Hematopoietic multipotent progenitor cell treated with erythropoietin and hydrocortisone succinate and interleukin-3 and kit ligand, for 4 days (in vitro differentiated cells): ENCODE results near the gene RTP5.

Source experiments
- DNase-seq: peaks from one replicate; pipeline ENCODE4 v3.0.0-alpha.2; 2015

RTP5 gene

DNA sequence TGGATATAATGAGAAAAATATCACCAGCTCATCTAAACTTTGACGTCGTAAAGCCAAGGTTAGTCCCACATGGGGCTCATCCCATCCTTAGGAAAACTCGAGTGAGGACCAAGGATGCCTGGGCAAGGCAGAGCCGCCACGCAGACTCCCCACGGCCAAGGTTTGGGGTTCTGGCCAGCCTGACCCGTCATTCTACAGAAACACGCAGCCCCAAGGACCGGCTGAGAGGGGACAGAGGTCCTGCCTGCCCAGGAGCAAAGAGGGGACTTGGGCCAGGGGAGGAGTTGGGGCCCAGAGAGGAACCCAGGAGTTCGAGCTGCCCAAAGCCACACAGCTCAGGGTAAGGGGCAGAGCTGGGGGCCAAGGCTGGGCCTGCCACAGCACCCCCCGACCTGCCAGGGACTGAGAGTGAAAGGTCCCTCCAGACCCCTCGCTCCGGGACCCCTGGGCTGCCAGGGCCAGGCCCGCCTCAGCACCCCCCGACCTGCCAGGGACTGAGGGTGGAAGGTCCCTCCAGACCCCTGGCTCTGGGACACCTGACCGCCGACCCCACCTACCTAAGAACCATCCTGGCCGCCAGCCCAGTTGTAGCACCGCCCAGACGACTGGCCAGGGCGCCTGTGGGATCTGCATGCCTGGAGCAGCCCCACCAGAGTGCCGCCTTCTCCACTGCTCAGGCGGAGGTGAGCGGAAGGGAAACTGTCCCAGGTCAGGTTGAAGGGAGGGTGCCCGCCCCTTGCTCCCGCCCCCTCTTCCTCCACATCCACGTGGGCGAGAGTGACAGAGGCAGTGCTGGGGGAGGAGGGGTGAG, 11.1 kb upstream of the RTP5 start, which contains the start of gene PDCD1:
TSS of gene PDCD1 (minus strand) at position 689 of the 811 bp plus-strand sequence. CDS start at position 633, 56 bp downstream.
- no peak for DNase-seq

DNA sequence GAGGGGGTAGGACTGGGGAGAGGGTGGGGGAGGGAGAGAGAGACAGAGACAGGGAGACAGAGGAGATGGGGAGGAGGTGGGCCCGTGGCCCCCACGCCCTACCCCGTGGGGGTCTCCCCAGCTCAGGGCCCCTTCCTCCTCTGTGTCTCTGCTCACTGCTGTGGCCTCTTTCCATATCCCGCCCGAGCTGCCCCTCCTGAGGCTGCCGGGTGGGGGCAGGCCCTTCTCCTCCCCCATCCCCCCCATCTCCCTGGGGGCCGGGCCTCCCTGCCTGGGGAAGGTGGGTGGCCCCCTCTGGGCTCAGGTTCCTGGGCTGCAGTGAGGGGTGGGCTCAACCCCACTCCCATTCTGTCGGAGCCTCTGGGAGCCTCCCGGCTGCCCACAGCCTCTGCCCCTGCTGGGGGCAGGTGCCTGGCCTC, 10.5 kb upstream of the RTP5 start:
- no peak for DNase-seq

DNA sequence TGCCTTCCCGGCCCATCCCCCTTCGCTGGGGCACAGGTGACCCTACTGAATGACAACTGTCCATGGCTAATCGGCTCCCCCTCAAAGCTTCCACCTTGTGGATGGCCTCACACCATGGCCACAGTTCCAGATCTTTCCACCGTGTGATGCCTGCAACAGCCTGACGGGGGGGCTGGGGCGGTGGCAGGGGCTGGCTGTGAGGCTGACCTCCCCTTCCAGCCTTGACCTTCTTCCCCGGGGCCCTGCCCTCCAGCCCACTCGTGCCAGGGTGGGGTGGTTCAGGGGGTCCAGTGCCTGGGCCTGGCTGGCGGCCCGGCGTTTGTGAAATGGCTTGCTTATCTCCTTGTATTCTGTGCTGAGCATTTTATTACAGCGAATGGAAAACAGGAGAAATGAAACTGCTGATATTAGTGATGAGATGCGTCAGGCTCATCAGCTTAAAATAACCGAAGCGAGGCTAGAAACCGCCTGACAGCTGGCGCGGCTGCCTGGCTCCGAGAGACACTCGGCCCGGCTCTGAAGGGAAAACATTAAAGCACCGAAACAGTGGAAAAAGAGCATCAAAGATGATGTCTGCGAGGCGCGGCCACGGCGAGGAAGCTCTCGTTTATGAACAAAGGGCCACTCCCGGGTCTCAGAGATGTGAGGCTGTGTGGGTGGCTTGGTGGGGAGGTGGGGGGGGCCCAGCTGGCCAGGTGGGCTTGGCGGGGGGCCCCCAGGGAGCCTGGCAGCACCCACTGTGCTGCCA, 9.9 kb upstream of the RTP5 start:
- DNase-seq = no peak

DNA sequence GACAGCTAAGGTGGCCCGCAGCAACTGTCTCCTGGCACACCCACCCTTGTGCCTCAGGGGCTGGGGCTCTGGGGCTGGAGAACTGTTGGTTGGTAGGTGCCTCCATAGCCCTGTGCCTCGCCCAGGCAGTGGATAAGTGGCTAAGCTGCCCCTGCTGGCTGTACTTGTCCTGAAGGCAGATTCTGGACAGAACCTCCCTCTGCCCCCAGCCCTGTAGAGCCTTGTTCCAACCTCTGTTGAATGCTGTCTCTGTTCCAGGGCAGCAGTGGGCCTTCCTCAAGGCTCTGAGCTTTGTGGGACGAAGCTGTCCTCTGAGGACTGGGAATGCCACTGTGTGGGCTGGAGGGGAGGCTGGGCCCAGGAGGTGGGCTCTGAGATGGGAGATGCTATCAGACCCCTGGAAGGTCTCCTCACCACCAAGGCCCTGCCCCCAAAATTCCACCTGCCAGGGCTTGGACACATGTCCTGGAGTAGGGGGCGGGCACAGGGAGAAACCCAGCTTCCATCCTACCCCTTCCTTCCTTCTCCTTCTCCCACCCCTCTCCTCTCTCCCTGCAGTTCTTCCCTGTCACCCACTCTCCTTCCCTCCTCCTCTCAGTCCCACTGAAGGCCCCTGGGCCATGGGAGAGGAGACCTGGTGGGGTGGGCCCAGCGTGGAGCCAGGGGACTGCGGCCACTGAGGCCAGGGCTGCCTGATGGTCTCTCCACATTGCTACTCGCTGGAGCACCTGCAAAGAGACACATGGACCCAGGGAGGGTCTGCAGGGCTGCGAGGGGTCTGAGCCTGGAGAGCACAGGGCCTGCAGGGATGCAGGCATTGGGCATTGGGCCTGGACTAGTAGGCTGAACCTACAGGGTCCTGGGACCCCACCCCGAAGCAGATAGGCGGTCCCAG, 9.1 kb upstream of the RTP5 start:
- DNase-seq = no peak

DNA sequence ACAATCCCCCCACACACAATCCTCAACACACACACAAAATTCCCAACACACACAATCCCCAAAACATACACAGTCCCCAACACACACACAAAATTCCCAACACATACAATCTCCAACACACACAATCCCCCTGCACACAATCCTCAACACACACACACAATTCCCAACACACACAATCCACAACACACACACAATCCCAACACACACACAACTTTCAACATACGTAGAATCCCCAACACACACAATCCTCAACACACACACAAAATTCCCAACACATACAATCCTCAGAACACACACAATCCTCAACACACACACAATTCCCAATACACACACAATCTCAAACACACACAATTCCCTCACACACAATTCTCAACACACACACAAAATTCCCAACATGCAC, 8.3 kb upstream of the RTP5 start:
- no peak for DNase-seq

DNA sequence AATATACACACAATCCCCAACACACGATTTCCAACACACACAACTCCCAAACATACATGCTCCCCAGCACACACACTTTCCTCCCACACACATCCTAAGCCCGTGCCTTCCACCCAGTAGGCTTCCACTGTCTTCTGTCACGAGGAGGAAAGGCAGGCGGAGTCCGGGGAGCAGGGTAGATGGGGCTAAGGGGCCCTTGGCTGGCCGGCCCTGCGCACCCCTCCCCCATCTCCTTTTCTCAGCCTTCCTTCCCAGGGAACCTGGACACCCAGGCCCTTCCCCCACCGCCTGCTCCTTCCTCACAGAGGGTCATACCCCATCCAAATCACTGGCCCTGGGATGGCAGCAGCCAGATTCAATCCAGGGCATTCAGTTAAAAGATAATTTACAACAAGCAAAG, 7.4 kb upstream of the RTP5 start:
- DNase-seq = no peak

DNA sequence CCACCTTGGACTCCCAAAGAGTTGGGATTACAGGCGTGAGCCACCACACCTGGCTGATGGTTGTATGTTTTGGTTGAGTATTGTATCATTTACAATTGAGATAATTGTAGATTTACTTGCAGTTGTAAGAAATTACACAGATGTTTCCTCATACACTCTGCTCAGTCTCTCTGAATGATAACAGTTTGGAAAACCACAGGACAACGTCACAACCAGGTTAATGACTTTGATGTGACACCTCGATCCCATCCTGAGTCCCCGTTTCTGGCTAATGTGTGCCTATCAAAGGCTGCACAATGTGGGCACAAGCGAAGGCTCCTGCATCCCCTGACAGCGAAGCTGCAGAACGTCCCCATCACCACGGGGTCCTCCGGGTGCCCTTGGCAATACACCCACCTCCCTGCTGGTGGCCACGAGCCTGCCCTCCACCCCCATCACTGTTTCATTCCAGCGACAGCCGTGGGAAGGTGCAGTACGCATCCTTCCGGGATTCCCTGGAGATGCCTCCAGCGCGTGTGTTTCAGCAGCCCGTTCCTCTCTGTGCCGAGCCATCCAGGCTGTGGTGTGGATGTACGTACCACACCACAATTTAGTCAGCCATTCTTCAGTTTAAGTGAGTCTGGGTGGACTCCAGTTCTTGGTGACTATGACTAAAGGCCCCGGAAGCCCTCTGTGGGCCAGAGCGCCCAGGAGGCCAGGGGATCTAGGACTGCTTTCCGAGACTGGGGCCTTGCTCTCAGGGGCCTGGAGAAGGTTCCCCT, 6.6 kb upstream of the RTP5 start:
- no peak for DNase-seq

DNA sequence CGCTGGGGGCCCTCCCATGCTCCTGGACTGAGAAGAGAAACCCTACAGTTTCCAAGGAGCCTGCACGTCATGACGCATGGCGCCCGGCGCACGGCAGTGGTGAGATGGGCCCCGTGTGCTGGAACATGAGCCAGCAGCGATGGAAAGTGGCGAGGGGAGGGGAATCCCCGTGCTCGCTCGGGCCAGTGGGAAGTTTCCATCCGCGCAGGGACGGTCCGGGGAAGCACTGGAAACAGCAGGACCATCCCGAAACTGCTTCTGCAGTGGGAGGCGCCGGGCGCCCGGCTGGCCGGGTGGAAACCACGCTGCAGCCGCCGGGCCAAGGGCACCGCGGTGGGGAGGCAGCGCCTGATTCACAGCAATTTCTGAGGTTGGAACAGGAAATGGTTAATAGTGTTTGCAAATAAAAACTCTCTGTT, 6.0 kb upstream of the RTP5 start:
- DNase-seq = peak; percentile 61

DNA sequence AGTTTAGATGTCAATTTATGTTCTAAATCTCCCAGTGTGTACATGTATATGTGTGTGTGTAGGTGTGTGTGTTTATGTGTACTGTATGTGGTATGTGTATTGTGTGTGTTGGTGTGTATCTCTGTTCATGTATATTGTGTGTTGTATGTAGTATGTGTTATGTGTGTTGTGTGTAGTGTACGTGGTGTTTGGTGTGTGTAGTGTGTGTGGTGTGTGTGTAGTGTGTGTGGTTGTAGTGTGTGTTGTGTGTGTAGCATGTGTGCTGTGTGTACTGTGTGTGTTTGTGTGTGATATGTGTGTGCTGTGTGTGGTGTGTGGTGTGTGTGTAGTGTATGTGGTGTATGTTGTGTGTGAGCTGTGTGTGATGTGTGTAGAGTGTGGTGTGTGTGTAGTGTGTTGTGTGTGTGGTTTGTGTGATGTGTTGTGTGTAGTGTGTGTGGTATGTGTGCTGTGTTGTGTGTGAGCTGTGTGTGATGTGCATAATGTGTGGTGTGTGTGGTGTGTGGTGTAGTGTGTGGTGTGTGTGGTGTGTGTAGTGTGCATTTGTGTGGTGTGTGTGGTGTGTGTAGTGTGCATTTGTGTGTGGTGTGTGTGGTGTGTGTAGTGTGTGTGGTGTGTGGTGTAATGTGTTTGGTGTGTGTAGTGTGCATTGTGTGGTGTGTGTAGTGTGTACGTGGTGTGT, 5.2 kb upstream of the RTP5 start:
- no peak for DNase-seq

DNA sequence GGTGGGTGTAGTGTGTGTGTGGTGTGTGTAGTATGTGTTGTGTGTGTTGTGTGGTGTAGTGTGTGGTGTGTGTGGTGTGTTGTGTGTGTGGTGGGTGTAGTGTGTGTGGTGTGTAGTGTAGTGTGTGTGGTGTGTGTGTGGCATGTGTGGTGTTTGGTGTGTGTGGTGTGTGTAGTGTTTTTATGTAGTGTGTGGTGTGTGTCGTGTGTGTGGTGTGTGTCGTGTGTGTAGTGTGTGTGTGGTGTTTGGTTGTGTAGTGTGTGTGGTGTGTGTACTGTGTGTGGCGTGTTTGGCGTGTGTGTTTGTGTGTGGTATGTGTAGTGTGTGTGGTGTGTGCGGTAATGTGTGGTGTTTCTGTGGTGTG, 4.7 kb upstream of the RTP5 start:
- DNase-seq = no peak

DNA sequence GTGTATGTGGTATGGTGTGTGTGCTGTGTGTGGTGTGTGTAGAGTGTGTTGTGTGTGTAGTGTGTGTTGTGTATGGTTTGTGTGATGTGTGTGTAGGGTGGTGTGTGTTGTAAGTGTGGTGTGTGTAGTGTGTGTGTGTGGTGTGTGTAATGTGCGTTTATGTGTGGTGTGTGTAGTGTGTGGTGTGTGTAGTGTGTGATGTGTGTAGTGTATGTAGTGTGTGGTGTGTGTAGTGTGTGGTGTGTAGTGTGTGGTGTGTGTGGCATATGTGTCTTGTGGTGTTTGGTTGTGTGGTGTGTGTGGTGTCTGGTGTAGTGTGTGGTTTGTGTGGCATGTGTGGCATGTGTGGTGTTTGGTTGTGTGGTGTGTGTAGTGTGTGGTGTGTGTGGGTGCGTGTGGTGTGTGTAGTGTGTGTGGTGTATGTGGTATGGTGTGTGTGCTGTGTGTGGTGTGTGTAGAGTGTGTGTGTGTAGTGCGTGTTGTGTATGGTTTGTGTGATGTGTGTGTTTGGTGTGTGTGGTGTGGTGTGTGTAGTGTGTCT, 4.0 kb upstream of the RTP5 start:
- DNase-seq = no peak

DNA sequence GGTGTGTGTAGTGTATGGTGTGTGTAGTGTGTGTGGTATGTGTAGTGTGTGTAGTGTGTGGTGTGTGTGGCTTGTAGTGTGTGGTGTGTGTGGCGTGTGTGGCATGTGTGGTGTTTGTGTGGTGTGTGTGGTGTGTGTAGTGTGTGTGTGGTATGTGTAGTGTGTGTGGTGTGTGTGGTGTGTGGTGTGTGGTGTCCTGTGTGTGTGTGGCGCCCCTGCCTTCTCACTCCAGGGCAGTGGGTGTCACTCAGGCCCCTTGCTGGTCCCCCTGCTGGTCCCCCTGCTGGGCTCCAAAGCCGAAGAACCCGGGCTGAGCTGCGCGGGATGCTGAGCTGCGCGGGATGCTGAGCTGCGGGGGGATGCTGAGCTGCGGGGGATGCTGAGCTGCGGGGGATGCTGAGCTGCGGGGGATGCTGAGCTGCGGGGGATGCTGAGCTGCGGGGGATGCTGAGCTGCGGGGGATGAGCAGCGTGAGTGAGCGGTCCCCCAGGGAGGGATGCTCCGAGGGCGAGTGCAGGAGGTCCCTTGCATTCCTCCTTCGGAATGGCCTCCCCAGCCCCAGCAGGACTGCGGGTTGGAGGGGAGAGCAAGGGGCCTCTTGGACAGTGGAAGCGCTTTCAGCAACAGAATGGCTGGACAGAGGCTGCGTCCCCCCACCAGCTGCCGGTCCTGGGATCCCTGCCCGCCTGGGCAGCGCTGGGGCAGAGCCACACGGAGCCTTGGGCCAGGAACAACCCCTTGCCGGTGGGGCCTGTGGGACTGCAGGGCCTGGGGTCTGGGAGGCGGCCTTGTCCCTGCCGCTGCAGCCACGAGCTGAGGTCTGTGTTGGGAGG, 3.4 kb upstream of the RTP5 start:
- peak; percentile 53 for DNase-seq

DNA sequence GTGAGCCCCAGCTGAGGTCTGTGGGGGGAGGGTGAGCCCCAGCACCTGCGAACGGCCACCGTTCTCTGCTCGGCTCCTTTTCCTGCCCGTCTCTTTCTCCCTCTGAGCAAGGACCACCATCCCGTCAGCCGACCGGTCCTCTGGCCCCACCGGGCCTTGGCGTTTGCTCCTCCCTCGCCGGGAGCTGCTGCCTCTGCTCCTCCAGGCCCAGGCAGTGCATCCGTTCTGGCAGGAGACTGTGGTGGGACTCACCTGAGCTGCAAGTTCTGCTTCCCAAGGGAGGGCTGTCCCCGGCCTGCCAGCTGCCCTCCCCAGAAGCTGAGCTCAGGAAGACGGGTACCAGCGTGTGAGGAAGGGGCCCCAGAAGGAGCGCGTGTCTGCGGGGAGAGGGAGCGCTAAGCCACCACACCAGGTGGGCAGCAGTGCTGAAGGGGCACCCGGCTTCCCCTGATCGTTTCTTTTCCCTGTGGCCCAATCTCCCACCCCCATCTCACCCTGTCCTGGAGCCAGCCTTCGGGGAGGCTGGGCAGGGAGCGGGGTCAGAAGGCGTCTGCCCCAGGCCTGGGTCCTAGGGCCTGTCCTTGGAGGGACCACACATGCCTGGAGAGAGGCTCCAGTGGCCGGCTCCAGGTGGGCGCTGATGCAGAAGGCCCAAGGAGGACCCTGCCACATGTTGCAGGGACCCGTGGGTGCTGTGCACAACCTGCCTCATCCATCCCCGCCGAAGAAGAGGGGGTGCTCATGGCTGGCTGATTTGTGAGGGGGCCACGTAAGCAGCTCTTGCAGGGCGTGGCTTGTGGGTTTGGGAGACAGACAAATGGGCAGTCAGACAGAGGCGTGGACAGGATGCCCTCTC, 2.5 kb upstream of the RTP5 start:
- no peak for DNase-seq

DNA sequence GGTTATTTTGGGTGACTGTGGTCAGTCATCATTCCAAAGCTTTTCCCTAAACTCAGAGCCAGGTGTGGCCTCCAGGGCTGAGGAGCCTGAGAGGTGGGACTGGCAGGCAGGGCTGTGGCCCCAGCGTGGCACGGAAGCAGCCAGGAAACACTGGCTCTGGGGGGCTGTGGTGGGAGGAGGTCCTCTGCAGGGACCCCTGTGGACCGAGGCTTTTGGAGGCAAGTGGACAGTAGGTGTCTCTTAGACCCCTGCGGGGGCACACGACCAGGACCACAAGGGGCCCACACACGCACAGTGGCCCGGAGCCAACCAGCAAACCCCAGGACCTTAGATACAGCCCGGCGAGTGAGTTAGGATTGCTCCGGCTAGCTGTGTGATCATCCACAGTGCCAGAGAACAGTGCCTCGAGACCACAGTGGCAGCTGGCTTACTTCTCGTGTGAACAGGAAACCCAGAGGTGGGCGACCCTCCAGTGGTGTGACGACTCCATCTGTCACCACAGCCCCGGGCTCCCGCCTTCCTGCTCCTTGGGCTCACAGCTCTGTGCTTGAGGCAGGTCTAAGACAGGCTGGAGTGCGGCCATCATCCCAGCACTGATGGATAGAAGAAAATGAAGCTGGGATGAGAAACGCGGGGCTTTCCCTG, 1.6 kb upstream of the RTP5 start:
- DNase-seq = peak; percentile 52

DNA sequence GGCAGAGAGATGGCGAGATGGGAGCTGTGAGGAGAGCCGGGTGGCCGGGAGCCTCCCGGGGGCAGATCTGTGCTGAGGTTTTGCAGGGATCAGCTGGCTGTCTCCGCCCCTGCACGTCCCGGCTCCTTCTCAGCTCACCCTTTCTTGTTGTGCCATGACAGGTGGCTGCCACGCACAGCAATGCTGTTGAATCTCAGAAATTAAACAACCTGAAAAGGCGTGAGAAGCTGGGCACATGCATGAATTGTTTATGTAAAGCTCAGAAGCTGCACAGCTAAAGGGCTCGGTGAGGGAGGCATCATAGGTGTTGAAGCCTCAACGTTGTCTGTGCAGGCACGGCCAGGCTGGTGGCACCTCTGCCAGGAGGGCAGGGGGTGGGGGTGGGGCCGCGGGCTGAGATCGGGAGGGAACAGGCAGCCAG, 858 bp upstream of the RTP5 start:
- no peak for DNase-seq

DNA sequence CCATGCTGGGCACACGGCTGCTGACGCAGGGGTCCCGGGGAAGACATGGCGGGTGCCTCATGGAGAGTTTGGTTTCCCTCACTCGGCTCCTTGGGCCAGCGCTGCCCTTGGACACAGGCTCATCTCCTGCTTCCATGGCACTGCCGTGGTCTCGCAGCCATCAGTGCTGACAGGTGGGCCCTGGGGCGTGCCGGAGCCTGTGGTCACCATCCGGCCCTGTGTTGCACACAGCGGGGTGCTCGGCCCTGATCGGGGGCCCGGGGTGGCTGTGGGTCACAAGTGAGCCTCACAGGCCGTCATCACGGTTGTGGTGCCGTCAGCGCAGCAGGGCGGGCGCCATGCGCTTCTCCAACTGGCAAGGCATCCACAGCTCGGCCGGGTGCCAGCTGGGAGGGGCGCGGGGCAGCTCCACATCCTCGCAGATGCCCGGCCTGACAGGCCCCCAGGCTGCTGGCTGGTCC, 582 bp downstream of the RTP5 start:
- no peak for DNase-seq

DNA sequence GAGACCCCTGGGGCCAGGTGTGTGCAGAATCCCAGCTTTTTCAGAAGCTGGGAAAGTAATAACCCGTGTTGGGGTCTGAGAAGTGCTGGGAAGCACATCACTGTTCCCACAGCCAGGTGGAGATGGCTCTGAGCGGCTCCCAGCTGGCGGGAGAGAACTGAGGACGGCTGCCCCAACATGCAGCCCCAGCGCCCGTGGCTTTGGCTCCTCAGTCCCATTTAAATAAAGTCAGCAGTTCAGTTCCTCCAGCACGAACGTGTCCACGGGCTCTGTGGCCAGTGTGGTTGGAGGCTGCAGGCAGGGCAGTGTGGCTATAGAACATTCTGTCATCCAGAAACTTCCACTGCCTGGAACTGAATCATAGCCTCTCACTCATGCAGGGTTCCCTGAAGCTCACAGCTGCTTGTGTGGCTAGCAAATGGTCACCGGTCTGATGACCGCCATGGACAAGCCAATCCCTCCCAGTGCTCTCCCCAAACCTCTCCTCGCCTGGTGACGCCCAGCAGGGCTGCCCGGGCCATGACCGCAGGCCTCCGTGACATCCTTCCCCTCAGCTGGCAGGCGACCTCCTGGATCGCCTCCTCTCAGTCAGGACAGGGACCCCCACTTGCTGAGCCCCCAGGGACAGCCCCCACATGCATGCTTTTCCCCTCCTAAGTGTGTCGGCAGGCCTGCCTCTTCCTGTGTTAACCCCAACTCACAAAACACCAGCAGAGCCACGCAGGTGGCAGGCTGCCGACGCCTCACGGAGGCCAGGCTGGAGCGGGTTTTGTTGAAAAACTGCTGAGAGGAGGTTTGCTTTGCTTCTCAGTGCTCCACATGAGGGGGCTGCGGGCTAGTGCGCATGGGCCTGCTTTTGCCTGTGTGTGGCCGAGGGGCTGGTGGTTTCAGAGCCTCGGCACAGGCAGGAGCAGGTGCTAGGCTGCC, 1.3 kb downstream of the RTP5 start:
- no peak for DNase-seq
